HCT116 (cell line): ENCODE results near the gene S1PR4. TPM values are rescaled to one million over a fixed set of nuclear protein-coding genes. Genes with fewer than 3 reads are reported as not detected.

Source experiments
- ATAC-seq: fragments of 200-7000 bp; cut with Tn5 transposase; 2 replicates; pipeline ENCODE4 v1.9.1; 2020; ENCODE audit warnings: mild to moderate bottlenecking, moderate library complexity
- BruUV-seq: library from RNA; stranded (reverse); fragments of 400-500 nt; replicated peaks from 2 replicates; lab custom pipeline; 2021; lab: Mats Ljungman, UMichigan
- CTCF ChIA-PET: fragments of 300-600 bp; sonication (Branson Sonifier 250); formaldehyde crosslinking; loops from one replicate; lab custom pipeline; 2021; ENCODE audit warnings: antibody characterized with exemption; lab: Charles Lee
- POLR2A ChIA-PET: fragments of 300-600, 350-600 bp; sonication (Branson Sonifier 250); formaldehyde crosslinking; loops from one replicate; lab custom pipeline; 2021; ENCODE audit warnings: antibody characterized with exemption; lab: Charles Lee
- RAD21 ChIA-PET, 2 experiments: fragments of 300-600 bp; sonication (Branson Sonifier 250); formaldehyde crosslinking; loops; one replicate each; lab custom pipeline; 2023; ENCODE audit warnings: low total read pairs in 2 of 2; ENCODE audit not compliant: uncharacterized antibody in 2 of 2, unreplicated experiment in 2 of 2, low non-redundant PET in 1 of 2; lab: Charles Lee
- DNase-seq: peaks from one replicate; pipeline ENCODE4 v3.0.0-alpha.2; 2010; ENCODE audit warnings: low read depth, low spot score
- H2AFZ ChIP-seq: fragments of 200-600 bp; shearing (Covaris generic), sonication (generic); 2 replicates; pipeline ENCODE4 v1.6.1; 2017; ENCODE audit warnings: low read depth, mixed run types, mixed read lengths, antibody characterized with exemption, low read length; ENCODE audit not compliant: poor library complexity, severe bottlenecking
- H3K27ac ChIP-seq: 2 replicates; pipeline ENCODE4 v1.5.1; 2012; ENCODE audit warnings: low read depth, low read length
- H3K27me3 ChIP-seq: fragments of 200-600 bp; sonication (generic); 2 replicates; pipeline ENCODE4 v1.6.1; 2016; ENCODE audit warnings: mixed run types, low read length, mixed read lengths; ENCODE audit not compliant: insufficient read depth
- H3K36me3 ChIP-seq, 2 experiments: fragments of 200-500 bp in 1 of 2; fragments of 200-600 bp in 1 of 2; sonication (Bioruptor generic) in 1 of 2; sonication (generic) in 1 of 2; 2 replicates each; pipeline versions ENCODE4 v1.5.1 to v1.6.1; 2014 to 2016; ENCODE audit warnings: low read length in 2 of 2, inconsistent platforms in 1 of 2, mixed read lengths in 1 of 2, mixed run types in 1 of 2; ENCODE audit not compliant: insufficient read depth in 2 of 2, control insufficient read depth in 1 of 2
- H3K4me1 ChIP-seq, 2 experiments: fragments of 200-600 bp in 1 of 2; sonication (generic) in 1 of 2; 2 replicates each; pipeline versions ENCODE4 v1.5.1 to v1.6.1; 2012 to 2017; ENCODE audit warnings: low read length in 2 of 2, inconsistent platforms in 1 of 2, mild to moderate bottlenecking in 1 of 2, mixed read lengths in 1 of 2, mixed run types in 1 of 2, moderate library complexity in 1 of 2; ENCODE audit not compliant: insufficient read depth in 2 of 2, control insufficient read depth in 1 of 2
- H3K4me2 ChIP-seq: fragments of 200-600 bp; sonication (generic); 2 replicates; pipeline ENCODE4 v1.6.1; 2017; ENCODE audit warnings: mixed run types, low read length, mixed read lengths
- H3K4me3 ChIP-seq, 2 experiments: fragments of 200-600 bp in 1 of 2; sonication (generic) in 1 of 2; replicated peaks in 1 of 2; 2 replicates each; pipeline ENCODE4 v1.5.1; 2011 to 2016; ENCODE audit warnings: low read length in 2 of 2, control low read depth in 1 of 2, low read depth in 1 of 2, mild to moderate bottlenecking in 1 of 2, mixed read lengths in 1 of 2, mixed run types in 1 of 2
- H3K79me2 ChIP-seq: fragments of 200-600 bp; sonication (generic); 2 replicates; pipeline ENCODE4 v1.6.1; 2017; ENCODE audit warnings: mild to moderate bottlenecking, mixed run types, low read length, moderate library complexity, mixed read lengths; ENCODE audit not compliant: insufficient read depth
- H3K9ac ChIP-seq: fragments of 200-600 bp; sonication (generic); 2 replicates; pipeline ENCODE4 v1.6.1; 2016; ENCODE audit warnings: low read length, mixed read lengths
- H3K9me2 ChIP-seq: fragments of 200-600 bp; sonication (generic), shearing (Covaris generic); 2 replicates; pipeline ENCODE4 v1.6.1; 2017; ENCODE audit warnings: mixed run types, mild to moderate bottlenecking, moderate library complexity; ENCODE audit not compliant: insufficient read depth
- H3K9me3 ChIP-seq, 2 experiments: fragments of 200-500 bp in 1 of 2; fragments of 200-600 bp in 1 of 2; sonication (Bioruptor generic) in 1 of 2; sonication (generic) in 1 of 2; 2 replicates each; pipeline ENCODE4 v1.6.1; 2014 to 2017; ENCODE audit warnings: low read length in 2 of 2, mixed read lengths in 2 of 2, inconsistent platforms in 1 of 2, low read depth in 1 of 2, mild to moderate bottlenecking in 1 of 2, mixed run types in 1 of 2, moderate library complexity in 1 of 2; ENCODE audit not compliant: control insufficient read depth in 1 of 2, insufficient read depth in 1 of 2
- H4K20me1 ChIP-seq: fragments of 200-600 bp; sonication (generic), shearing (Covaris generic); 2 replicates; pipeline ENCODE4 v1.6.1; 2017; ENCODE audit warnings: mixed run types, mild to moderate bottlenecking, moderate library complexity; ENCODE audit not compliant: insufficient read depth
- ATF3 ChIP-seq: IDR thresholded peaks from 2 replicates; pipeline ENCODE4 v1.6.1; 2012
- CEBPB ChIP-seq: IDR thresholded peaks from 2 replicates; pipeline ENCODE4 v1.6.1; 2012; ENCODE audit warnings: low read depth
- EGR1 ChIP-seq: IDR thresholded peaks from 2 replicates; pipeline ENCODE4 v1.6.1; 2012; ENCODE audit warnings: low read depth
- EZH2 ChIP-seq: fragments of 200-600 bp; sonication (generic); IDR thresholded peaks from 2 replicates; pipeline ENCODE4 v1.6.1; 2017; ENCODE audit warnings: antibody characterized with exemption, mixed run types
- FOSL1 ChIP-seq: IDR thresholded peaks from 2 replicates; pipeline ENCODE4 v1.6.1; 2012; ENCODE audit warnings: low read depth
- JUND ChIP-seq: IDR thresholded peaks from 2 replicates; pipeline ENCODE4 v1.6.1; 2012
- POLR2A ChIP-seq: IDR thresholded peaks from 2 replicates; pipeline ENCODE4 v1.7.0; 2011; ENCODE audit warnings: borderline replicate concordance; ENCODE audit not compliant: insufficient read depth, insufficient read length; ENCODE audit errors: extremely low read depth
- POLR2AphosphoS5 ChIP-seq: IDR thresholded peaks from 2 replicates; pipeline ENCODE4 v1.6.1; 2011; ENCODE audit warnings: mild to moderate bottlenecking, low read depth, low read length, moderate library complexity
- SIN3A ChIP-seq: IDR thresholded peaks from 2 replicates; pipeline ENCODE4 v1.6.1; 2012; ENCODE audit warnings: low read depth
- SP1 ChIP-seq: IDR thresholded peaks from 2 replicates; pipeline ENCODE4 v1.6.1; 2012; ENCODE audit warnings: low read depth
- SRF ChIP-seq: IDR thresholded peaks from 2 replicates; pipeline ENCODE4 v1.6.1; 2012; ENCODE audit warnings: low read depth
- TCF7L2 ChIP-seq: IDR thresholded peaks from 2 replicates; pipeline ENCODE4 v1.7.0; 2011; ENCODE audit warnings: borderline replicate concordance, inconsistent platforms; ENCODE audit not compliant: insufficient read depth, insufficient read length; ENCODE audit errors: extremely low read depth
- YY1 ChIP-seq: IDR thresholded peaks from 2 replicates; pipeline ENCODE4 v1.6.1; 2011; ENCODE audit warnings: low read length, low read depth, moderate library complexity, mild to moderate bottlenecking; ENCODE audit not compliant: insufficient replicate concordance; ENCODE audit errors: extremely low read depth
- ZFX ChIP-seq: fragments of 450-650 bp; IDR thresholded peaks from 2 replicates; pipeline ENCODE4 v1.6.1; 2017
- intact Hi-C: fragments of 100-400 bp; cut with micrococcal nuclease; formaldehyde crosslinking; loops from 2 replicates; pipeline ENCODE4 v1.10.0; 2022
- total RNA-seq: library from RNA; stranded (reverse); gene quantifications from one replicate; pipeline ENCODE4 v1.2.1, GENCODE V29; 2021; ENCODE audit not compliant: unreplicated experiment
- TF ChIP-seq, protein P1 (sequence below): IDR thresholded peaks from 2 replicates; pipeline ENCODE4 v1.6.1; 2011; ENCODE audit warnings: mild to moderate bottlenecking, low read length, moderate library complexity; ENCODE audit not compliant: insufficient replicate concordance; ENCODE audit errors: extremely low read depth

S1PR4 gene
- total RNA-seq, 1 experiment from 2014 or later, result 0.71 TPM

DNA sequence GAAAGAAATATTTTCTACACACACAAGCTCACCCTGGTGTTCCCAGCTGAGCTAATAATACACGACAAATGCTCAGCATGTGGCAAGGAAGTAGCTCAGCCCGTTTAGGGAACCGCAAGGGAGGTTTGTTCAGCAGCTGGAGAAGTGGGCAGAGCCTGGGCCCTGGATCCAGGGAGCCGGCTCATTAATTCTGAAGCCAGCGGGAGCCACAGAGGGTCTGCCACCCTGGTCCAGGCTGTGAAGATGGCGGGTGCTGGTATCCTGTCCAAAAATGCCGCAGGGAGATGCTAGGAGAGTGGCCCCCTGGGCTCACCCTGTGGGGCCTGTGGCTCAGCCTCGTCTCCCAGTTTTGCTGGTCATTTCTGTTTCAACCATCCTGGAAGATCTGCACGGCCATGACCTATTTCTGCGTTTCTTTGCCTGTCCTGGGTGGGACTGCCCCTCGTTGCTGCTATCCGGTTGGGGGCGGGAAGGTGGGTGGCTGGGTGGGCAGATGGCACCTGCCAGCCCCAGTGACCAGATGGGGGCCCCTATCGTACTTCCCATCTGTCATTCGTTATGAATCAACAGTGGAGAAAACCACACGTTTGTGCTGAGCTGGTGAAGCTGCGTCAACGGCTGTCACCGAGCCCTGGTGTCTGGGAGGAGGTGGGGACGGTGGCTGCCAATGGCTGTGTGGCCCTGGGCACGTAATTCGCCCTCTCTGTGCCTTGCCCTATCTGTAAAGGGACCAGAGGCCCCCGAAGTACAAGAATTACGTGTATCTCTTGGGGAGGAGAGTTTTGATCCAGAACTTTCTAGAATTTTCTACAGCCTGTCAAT, 45.4 kb upstream of the S1PR4 start:
- ChIA-PET RAD21 (no interaction called here), CTCF (no interaction called here), POLR2A (no interaction called here)
- Histone ChIP-seq H2AFZ (no peak overlapping the region), H3K27me3 (no peaks in the 10 kb centered on the region), H3K27ac (no peak overlapping the region), H3K79me2 (no peaks in the 10 kb centered on the region), H3K4me1 (peaks cover 5 to 6% of the 10 kb centered on the region in 2 experiments; a peak in 3 of 4 replicates), H3K4me2 (no peak overlapping the region), H3K9me2 (no peaks in the 10 kb centered on the region), H3K36me3 (no peaks in the 10 kb centered on the region), H3K9ac (no peak overlapping the region), H3K9me3 (no peaks in the 10 kb centered on the region), H4K20me1 (no peaks in the 10 kb centered on the region), H3K4me3 (no peak overlapping the region)
- DNase-seq (no peak), ATAC-seq (no peak)
- intact Hi-C loops, result no loop called here
- no TSS peak for BruUV-seq
- TF ChIP-seq CEBPB (no peak), EGR1 (no peak), JUND (no peak)

DNA sequence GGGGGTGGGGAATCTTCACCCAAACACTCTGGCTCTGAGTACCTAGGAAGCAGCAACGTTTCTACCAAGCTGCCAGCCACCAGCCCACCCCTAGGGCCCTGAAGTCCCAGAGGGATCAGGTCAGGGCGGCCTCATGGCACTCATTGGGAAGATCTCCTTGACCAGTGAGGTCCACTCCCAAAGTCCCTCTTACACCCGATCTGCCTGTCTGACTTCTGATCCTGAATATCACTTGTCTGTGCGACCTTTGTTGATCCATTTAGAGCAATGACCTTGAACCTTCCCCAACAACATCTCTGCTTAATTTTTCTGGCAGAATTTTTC, 44.8 kb upstream of the S1PR4 start:
- H3K9me2 ChIP-seq, result no peaks in the 10 kb centered on the region
- H3K9ac ChIP-seq, result no peak overlapping the region
- no peaks in the 10 kb centered on the region for H3K27me3 ChIP-seq
- no peaks in the 10 kb centered on the region for H3K79me2 ChIP-seq
- no TSS peak for BruUV-seq
- no peak overlapping the region for H3K4me3 ChIP-seq
- H3K4me1 ChIP-seq, result peaks cover 5 to 6% of the 10 kb centered on the region in 2 experiments; a peak in 3 of 4 replicates
- intact Hi-C loops, result no loop called here
- ATAC-seq, result no peak
- H4K20me1 ChIP-seq, result no peaks in the 10 kb centered on the region
- RAD21 ChIA-PET, result no interaction called here
- H3K36me3 ChIP-seq, result no peaks in the 10 kb centered on the region
- TF ChIP-seq EZH2, result no peak
- TF ChIP-seq, protein P1, sequence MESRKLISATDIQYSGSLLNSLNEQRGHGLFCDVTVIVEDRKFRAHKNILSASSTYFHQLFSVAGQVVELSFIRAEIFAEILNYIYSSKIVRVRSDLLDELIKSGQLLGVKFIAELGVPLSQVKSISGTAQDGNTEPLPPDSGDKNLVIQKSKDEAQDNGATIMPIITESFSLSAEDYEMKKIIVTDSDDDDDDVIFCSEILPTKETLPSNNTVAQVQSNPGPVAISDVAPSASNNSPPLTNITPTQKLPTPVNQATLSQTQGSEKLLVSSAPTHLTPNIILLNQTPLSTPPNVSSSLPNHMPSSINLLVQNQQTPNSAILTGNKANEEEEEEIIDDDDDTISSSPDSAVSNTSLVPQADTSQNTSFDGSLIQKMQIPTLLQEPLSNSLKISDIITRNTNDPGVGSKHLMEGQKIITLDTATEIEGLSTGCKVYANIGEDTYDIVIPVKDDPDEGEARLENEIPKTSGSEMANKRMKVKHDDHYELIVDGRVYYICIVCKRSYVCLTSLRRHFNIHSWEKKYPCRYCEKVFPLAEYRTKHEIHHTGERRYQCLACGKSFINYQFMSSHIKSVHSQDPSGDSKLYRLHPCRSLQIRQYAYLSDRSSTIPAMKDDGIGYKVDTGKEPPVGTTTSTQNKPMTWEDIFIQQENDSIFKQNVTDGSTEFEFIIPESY, result no peak
- no peak for TF ChIP-seq ZFX
- no peak for TF ChIP-seq SIN3A
- no peak for TF ChIP-seq FOSL1
- no peak for TF ChIP-seq SP1
- TF ChIP-seq POLR2AphosphoS5, result no peak
- no peak for TF ChIP-seq ATF3
- no peak for TF ChIP-seq YY1
- no peak for TF ChIP-seq CEBPB
- no peak for TF ChIP-seq JUND
- TF ChIP-seq SRF, result no peak
- TF ChIP-seq TCF7L2, result no peak
- TF ChIP-seq POLR2A, result no peak
- TF ChIP-seq, all 23 proteins: peak for 0
- ChIA-PET POLR2A (no interaction called here), CTCF (no interaction called here)
- Histone ChIP-seq H3K27ac (no peak overlapping the region), H2AFZ (no peak overlapping the region), H3K4me2 (no peak overlapping the region), H3K9me3 (no peaks in the 10 kb centered on the region)
- no peak for DNase-seq
